Astrocyte (in vitro differentiated cells and primary cell): ENCODE measurements around the gene CDK4.

Experiments
- EZH2 ChIP-seq: IDR thresholded peaks from 2 replicates; pipeline ENCODE4 v1.6.1; 2012; ENCODE audit warnings: mild to moderate bottlenecking, low read length, inconsistent platforms; ENCODE audit not compliant: insufficient read depth
- TF ChIP-seq, protein P1 (sequence below): IDR thresholded peaks from 2 replicates; pipeline ENCODE4 v1.5.1; 2011; ENCODE audit warnings: low read depth, mild to moderate bottlenecking, inconsistent platforms, low read length, moderate library complexity; ENCODE audit not compliant: insufficient read depth

DNA sequence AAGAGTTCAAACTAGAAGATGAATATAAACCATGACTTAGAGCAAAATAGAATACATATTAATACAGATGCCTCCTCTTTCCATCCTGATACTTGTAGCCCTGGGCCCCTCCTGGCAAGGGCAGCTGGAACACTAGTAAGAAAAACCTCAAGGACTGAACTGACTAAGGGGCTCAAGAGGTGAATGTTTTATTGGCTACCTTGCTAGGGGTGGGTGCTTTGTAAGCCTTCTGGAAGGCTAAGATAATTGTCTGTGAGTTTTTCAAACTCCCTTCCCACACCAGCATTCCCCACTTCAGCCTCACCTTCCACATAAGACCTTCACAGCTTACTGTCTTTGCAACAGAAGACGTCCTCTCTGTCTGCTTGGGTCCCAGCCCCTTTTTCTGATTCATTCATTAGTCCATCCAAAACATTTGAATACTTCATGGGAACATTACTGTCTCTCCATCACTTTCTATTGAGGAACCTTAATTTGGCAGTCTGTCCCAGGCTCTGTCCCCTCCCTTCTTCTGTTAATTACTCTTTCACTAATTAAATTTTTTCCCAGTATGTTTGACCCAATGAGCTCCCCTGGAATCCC, 1.7 kb upstream of the CDK4 start:
- TF ChIP-seq, protein P1, sequence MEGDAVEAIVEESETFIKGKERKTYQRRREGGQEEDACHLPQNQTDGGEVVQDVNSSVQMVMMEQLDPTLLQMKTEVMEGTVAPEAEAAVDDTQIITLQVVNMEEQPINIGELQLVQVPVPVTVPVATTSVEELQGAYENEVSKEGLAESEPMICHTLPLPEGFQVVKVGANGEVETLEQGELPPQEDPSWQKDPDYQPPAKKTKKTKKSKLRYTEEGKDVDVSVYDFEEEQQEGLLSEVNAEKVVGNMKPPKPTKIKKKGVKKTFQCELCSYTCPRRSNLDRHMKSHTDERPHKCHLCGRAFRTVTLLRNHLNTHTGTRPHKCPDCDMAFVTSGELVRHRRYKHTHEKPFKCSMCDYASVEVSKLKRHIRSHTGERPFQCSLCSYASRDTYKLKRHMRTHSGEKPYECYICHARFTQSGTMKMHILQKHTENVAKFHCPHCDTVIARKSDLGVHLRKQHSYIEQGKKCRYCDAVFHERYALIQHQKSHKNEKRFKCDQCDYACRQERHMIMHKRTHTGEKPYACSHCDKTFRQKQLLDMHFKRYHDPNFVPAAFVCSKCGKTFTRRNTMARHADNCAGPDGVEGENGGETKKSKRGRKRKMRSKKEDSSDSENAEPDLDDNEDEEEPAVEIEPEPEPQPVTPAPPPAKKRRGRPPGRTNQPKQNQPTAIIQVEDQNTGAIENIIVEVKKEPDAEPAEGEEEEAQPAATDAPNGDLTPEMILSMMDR = no peak
- no peak for TF ChIP-seq EZH2
